Osteoblast (primary cell): Measurements from ENCODE around the gene CDC42BPA. TPM values are rescaled to one million over a fixed set of nuclear protein-coding genes. Genes with fewer than 3 reads are reported as not detected.

Experiments used
- DNase-seq: peaks from one replicate; pipeline ENCODE4 v3.0.0; 2011; ENCODE audit warnings: low spot score, mixed read lengths; ENCODE audit not compliant: insufficient read length; ENCODE audit errors: missing footprints
- H2AFZ ChIP-seq: 2 replicates; pipeline ENCODE4 v1.6.0; 2011; ENCODE audit warnings: mild to moderate bottlenecking, low read length
- H3K27ac ChIP-seq: 2 replicates; pipeline ENCODE4 v1.5.1; 2011; ENCODE audit warnings: mild to moderate bottlenecking, low read depth, low read length, moderate library complexity
- H3K27me3 ChIP-seq: 2 replicates; pipeline ENCODE4 v1.6.0; 2012; ENCODE audit warnings: mild to moderate bottlenecking, control low read depth, inconsistent platforms, low read length, moderate library complexity; ENCODE audit not compliant: insufficient read depth
- H3K36me3 ChIP-seq: 2 replicates; pipeline ENCODE4 v1.5.1; 2011; ENCODE audit warnings: mild to moderate bottlenecking, low read length, control low read depth, moderate library complexity; ENCODE audit not compliant: insufficient read depth
- H3K4me1 ChIP-seq: 2 replicates; pipeline ENCODE4 v1.5.1; 2011; ENCODE audit warnings: mild to moderate bottlenecking, low read length, control low read depth, moderate library complexity; ENCODE audit not compliant: insufficient read depth
- H3K4me2 ChIP-seq: 2 replicates; pipeline ENCODE4 v1.6.0; 2011; ENCODE audit warnings: mild to moderate bottlenecking, low read length; ENCODE audit not compliant: insufficient read depth
- H3K4me3 ChIP-seq: fragments of 200-600 bp; sonication (generic); 3 replicates; pipeline ENCODE4 v1.5.1; 2012; ENCODE audit warnings: mild to moderate bottlenecking, low read length, inconsistent platforms; ENCODE audit not compliant: insufficient read depth
- H3K79me2 ChIP-seq: 2 replicates; pipeline ENCODE4 v1.6.0; 2012; ENCODE audit warnings: mild to moderate bottlenecking, low read length, control low read depth, inconsistent platforms; ENCODE audit not compliant: insufficient read depth
- H3K9me3 ChIP-seq: 2 replicates; pipeline ENCODE4 v1.5.1; 2011; ENCODE audit warnings: low read depth, low read length, control low read depth
- H4K20me1 ChIP-seq: 2 replicates; pipeline ENCODE4 v1.6.0; 2012; ENCODE audit warnings: mild to moderate bottlenecking, low read length, control low read depth; ENCODE audit not compliant: insufficient read depth
- CTCF ChIP-seq: IDR thresholded peaks from 2 replicates; pipeline ENCODE4 v1.5.1; 2011; ENCODE audit warnings: mild to moderate bottlenecking, low read depth, low read length, moderate library complexity; ENCODE audit errors: extremely low read depth
- total RNA-seq: library from RNA; depleted of rRNA; stranded (reverse); fragments of >200 nt; gene quantifications from 2 replicates; pipeline ENCODE4 v1.2.3, GENCODE V29; 2012

CDC42BPA gene
- total RNA-seq, 1 donor = 77.8 TPM

GRCh38 chr1:226954777-226955176 is 363.5 kb downstream of the CDC42BPA start:
- H3K27me3 ChIP-seq = no peaks in the 10 kb centered on the region
- no peak for DNase-seq
- H3K4me2 ChIP-seq = no peak overlapping the region
- no peak overlapping the region for H3K4me3 ChIP-seq
- H3K4me1 ChIP-seq = no peaks in the 10 kb centered on the region
- H4K20me1 ChIP-seq = peaks cover 2% of the 10 kb centered on the region
- no peak overlapping the region for H3K27ac ChIP-seq
- no peaks in the 10 kb centered on the region for H3K9me3 ChIP-seq
- no peak for TF ChIP-seq CTCF
- H3K36me3 ChIP-seq = no peaks in the 10 kb centered on the region
- H2AFZ ChIP-seq = no peak overlapping the region
- no peaks in the 10 kb centered on the region for H3K79me2 ChIP-seq

GRCh38 chr1:226954337-226954736 is 364.0 kb downstream of the CDC42BPA start:
- Histone ChIP-seq H3K79me2 (no peaks in the 10 kb centered on the region), H3K27ac (no peak overlapping the region), H3K4me1 (no peaks in the 10 kb centered on the region), H4K20me1 (peaks cover 2% of the 10 kb centered on the region), H3K4me2 (no peak overlapping the region), H3K4me3 (no peak overlapping the region), H3K36me3 (no peaks in the 10 kb centered on the region), H3K27me3 (no peaks in the 10 kb centered on the region), H2AFZ (no peak overlapping the region), H3K9me3 (no peaks in the 10 kb centered on the region)
- no peak for DNase-seq
- TF ChIP-seq CTCF = no peak

GRCh38 chr1:226953175-226953800 is 365.0 kb downstream of the CDC42BPA start:
- no peak overlapping the region for H3K27ac ChIP-seq

GRCh38 chr1:226952118-226952441 is 366.2 kb downstream of the CDC42BPA start:
- Histone ChIP-seq H3K4me3 (no peak overlapping the region), H3K79me2 (no peaks in the 10 kb centered on the region), H4K20me1 (peaks cover 2% of the 10 kb centered on the region), H3K4me2 (no peak overlapping the region), H3K9me3 (no peaks in the 10 kb centered on the region), H3K4me1 (no peaks in the 10 kb centered on the region), H3K27me3 (no peaks in the 10 kb centered on the region), H3K27ac (no peak overlapping the region), H3K36me3 (no peaks in the 10 kb centered on the region), H2AFZ (no peak overlapping the region)
- TF ChIP-seq CTCF = no peak
- DNase-seq = no peak

More at GRCh38 chr1:226953175-226953800, 365.0 kb downstream of the CDC42BPA start:
- Histone ChIP-seq H3K9me3 (no peaks in the 10 kb centered on the region), H3K4me3 (no peak overlapping the region), H2AFZ (no peak overlapping the region), H3K79me2 (no peaks in the 10 kb centered on the region), H3K36me3 (no peaks in the 10 kb centered on the region), H3K4me2 (no peak overlapping the region), H3K4me1 (no peaks in the 10 kb centered on the region), H3K27me3 (no peaks in the 10 kb centered on the region), H4K20me1 (peaks cover 2% of the 10 kb centered on the region)
- TF ChIP-seq CTCF = no peak
- DNase-seq = no peak
